DND-41 (cell line): ENCODE data around the gene DAB2.

Experiments used
- ATAC-seq: fragments of 200-7000 bp; cut with Tn5 transposase; 3 replicates; pipeline ENCODE4 v1.9.1; 2021; ENCODE audit warnings: low read depth; ENCODE audit not compliant: insufficient read depth
- DNase-seq: peaks from one replicate; pipeline ENCODE4 v3.0.0-alpha.2; 2020
- H2AFZ ChIP-seq: 2 replicates; pipeline ENCODE4 v1.6.0; 2012; ENCODE audit warnings: low read depth, low read length
- H3K27ac ChIP-seq: 2 replicates; pipeline ENCODE4 v1.5.1; 2012; ENCODE audit warnings: low read length, inconsistent platforms
- H3K27me3 ChIP-seq: fragments of 200-600 bp; sonication (generic); 2 replicates; pipeline ENCODE4 v1.6.0; 2012; ENCODE audit warnings: low read length, mild to moderate bottlenecking, inconsistent platforms; ENCODE audit not compliant: insufficient read depth, poor library complexity
- H3K36me3 ChIP-seq: 2 replicates; pipeline ENCODE4 v1.5.1; 2012; ENCODE audit warnings: low read length, inconsistent platforms; ENCODE audit not compliant: insufficient read depth
- H3K4me1 ChIP-seq: 2 replicates; pipeline ENCODE4 v1.5.1; 2012; ENCODE audit warnings: mild to moderate bottlenecking, low read length; ENCODE audit not compliant: insufficient read depth
- H3K4me2 ChIP-seq: 2 replicates; pipeline ENCODE4 v1.6.0; 2012; ENCODE audit warnings: mild to moderate bottlenecking, moderate library complexity, low read length, inconsistent platforms; ENCODE audit not compliant: insufficient read depth
- H3K4me3 ChIP-seq, 2 experiments: fragments of 200-600 bp in 1 of 2; shearing (Covaris generic) in 1 of 2; 2 replicates each; pipeline ENCODE4 v1.5.1; 2012 to 2016; ENCODE audit warnings: inconsistent platforms in 2 of 2, low read length in 2 of 2, mild to moderate bottlenecking in 2 of 2, low read depth in 1 of 2, moderate library complexity in 1 of 2
- H3K79me2 ChIP-seq: 2 replicates; pipeline ENCODE4 v1.6.0; 2012; ENCODE audit warnings: low read length, inconsistent platforms; ENCODE audit not compliant: insufficient read depth
- H3K9ac ChIP-seq: 2 replicates; pipeline ENCODE4 v1.6.0; 2012; ENCODE audit warnings: low read depth, mild to moderate bottlenecking, inconsistent platforms, low read length, moderate library complexity
- H3K9me3 ChIP-seq: 2 replicates; pipeline ENCODE4 v1.5.1; 2012; ENCODE audit warnings: low read length, moderate library complexity, mild to moderate bottlenecking, inconsistent platforms; ENCODE audit not compliant: insufficient read depth, severe bottlenecking
- H4K20me1 ChIP-seq: 2 replicates; pipeline ENCODE4 v1.6.0; 2012; ENCODE audit warnings: low read length; ENCODE audit not compliant: insufficient read depth
- CTCF ChIP-seq: IDR thresholded peaks from 2 replicates; pipeline ENCODE4 v1.5.1; 2012; ENCODE audit warnings: borderline replicate concordance, low read length, moderate library complexity, mild to moderate bottlenecking; ENCODE audit not compliant: poor library complexity, severe bottlenecking; ENCODE audit errors: extremely low read depth
- EZH2 ChIP-seq: IDR thresholded peaks from 3 replicates; pipeline ENCODE4 v1.6.1; 2012; ENCODE audit warnings: borderline replicate concordance, low read depth, mild to moderate bottlenecking, moderate library complexity, low read length, inconsistent platforms; ENCODE audit not compliant: severe bottlenecking

Gene DAB2

GRCh38 chr5:39333104-39333503, 91.7 kb downstream of the DAB2 start:
- DNase-seq = no peak
- Histone ChIP-seq H4K20me1 (no peaks in the 10 kb centered on the region), H3K27me3 (peaks cover 3% of the 10 kb centered on the region), H2AFZ (no peak overlapping the region), H3K9ac (no peak overlapping the region), H3K79me2 (no peaks in the 10 kb centered on the region), H3K4me1 (no peaks in the 10 kb centered on the region), H3K36me3 (no peaks in the 10 kb centered on the region), H3K27ac (no peak overlapping the region), H3K9me3 (peaks cover 3% of the 10 kb centered on the region), H3K4me3 (no peak overlapping the region), H3K4me2 (no peak overlapping the region)
- no peak for TF ChIP-seq CTCF
- no peak for TF ChIP-seq EZH2
- no peak for ATAC-seq

GRCh38 chr5:39331861-39332381, 92.9 kb downstream of the DAB2 start:
- no peak for DNase-seq
- Histone ChIP-seq H3K27me3 (peaks cover 3% of the 10 kb centered on the region), H3K4me3 (no peak overlapping the region), H3K36me3 (no peaks in the 10 kb centered on the region), H3K79me2 (no peaks in the 10 kb centered on the region), H3K9ac (no peak overlapping the region), H3K27ac (no peak overlapping the region), H3K4me1 (no peaks in the 10 kb centered on the region), H4K20me1 (no peaks in the 10 kb centered on the region), H3K4me2 (no peak overlapping the region), H2AFZ (no peak overlapping the region), H3K9me3 (peaks cover 3% of the 10 kb centered on the region)
- TF ChIP-seq CTCF (no peak), EZH2 (no peak)
- no peak for ATAC-seq

GRCh38 chr5:39328731-39329130, 96.0 kb downstream of the DAB2 start:
- Histone ChIP-seq H3K79me2 (no peaks in the 10 kb centered on the region), H3K27ac (no peak overlapping the region), H4K20me1 (no peaks in the 10 kb centered on the region), H3K9ac (no peak overlapping the region), H3K4me3 (no peak overlapping the region), H2AFZ (no peak overlapping the region), H3K4me2 (no peak overlapping the region), H3K27me3 (peaks cover 3% of the 10 kb centered on the region), H3K4me1 (no peaks in the 10 kb centered on the region), H3K36me3 (no peaks in the 10 kb centered on the region), H3K9me3 (peaks cover 3% of the 10 kb centered on the region)
- DNase-seq (no peak), ATAC-seq (no peak)
- TF ChIP-seq EZH2 (no peak), CTCF (no peak)

GRCh38 chr5:39323542-39323941, 101.2 kb downstream of the DAB2 start:
- TF ChIP-seq CTCF (no peak), EZH2 (no peak)
- no peak overlapping the region for H3K9ac ChIP-seq
- H3K4me2 ChIP-seq = no peak overlapping the region
- no peaks in the 10 kb centered on the region for H3K27me3 ChIP-seq
- no peaks in the 10 kb centered on the region for H3K36me3 ChIP-seq
- H3K79me2 ChIP-seq = no peaks in the 10 kb centered on the region
- no peaks in the 10 kb centered on the region for H3K4me1 ChIP-seq
- no peak overlapping the region for H3K4me3 ChIP-seq
- ATAC-seq = no peak
- H3K9me3 ChIP-seq = no peaks in the 10 kb centered on the region
- no peak overlapping the region for H2AFZ ChIP-seq
- DNase-seq = no peak
- H4K20me1 ChIP-seq = no peaks in the 10 kb centered on the region
- H3K27ac ChIP-seq = no peak overlapping the region
